K562 (cell line): Measurements from ENCODE around the gene C4A. TPM values are rescaled to one million over a fixed set of nuclear protein-coding genes. Genes with fewer than 3 reads are reported as not detected.
A peak's percentile ranks its signal among the peaks of the same experiment; 100 is the strongest.

ENCODE experiments used
- CBX8 ChIP-seq: fragments of 200-600 bp; sonication (generic); IDR thresholded peaks from 2 replicates; pipeline ENCODE4 v1.6.1; 2012; ENCODE audit warnings: borderline replicate concordance, mixed run types, low read depth, mild to moderate bottlenecking, moderate library complexity, mixed read lengths, low read length, control low read depth, inconsistent platforms; ENCODE audit not compliant: poor library complexity, severe bottlenecking; ENCODE audit errors: extremely low read depth
- CTBP1 ChIP-seq: fragments of 450-650 bp; IDR thresholded peaks from 2 replicates; pipeline ENCODE4 v1.6.1; 2016; ENCODE audit warnings: borderline replicate concordance
- CXXC5 ChIP-seq: fragments of 250-450 bp; sonication (Bioruptor Pico); IDR thresholded peaks from 2 replicates; pipeline ENCODE4 v1.8.0; 2022; ENCODE audit warnings: inconsistent platforms, mild to moderate bottlenecking, moderate library complexity
- GTF2A2 ChIP-seq: IDR thresholded peaks from 2 replicates; pipeline ENCODE4 v1.6.1; 2016; ENCODE audit warnings: mild to moderate bottlenecking, missing genetic modification characterization, missing compliant biosample characterization
- HINFP ChIP-seq: fragments of 450-650 bp; conservative IDR thresholded peaks from 2 replicates; pipeline ENCODE4 v1.6.1; 2016; ENCODE audit warnings: missing genetic modification characterization, low read depth, mild to moderate bottlenecking, control low read depth, missing compliant biosample characterization
- JUND ChIP-seq, 2 experiments: IDR thresholded peaks; 2 replicates in 1 of 2; 3 replicates in 1 of 2; pipeline ENCODE4 v1.6.1; 2011; ENCODE audit warnings: borderline replicate concordance in 2 of 2, low read depth in 2 of 2, low read length in 2 of 2, improper control_type of control experiment in 1 of 2, missing biosample characterization in 1 of 2, missing genetic modification characterization in 1 of 2, missing genetic modification reagents in 1 of 2
- KAT7 ChIP-seq: sonication (generic); formaldehyde crosslinking; IDR thresholded peaks from 2 replicates; pipeline ENCODE4 v1.8.0; 2022; ENCODE audit warnings: missing genetic modification reagents, mild to moderate bottlenecking, borderline replicate concordance
- KLF6 ChIP-seq: fragments of 250-450 bp; sonication (Bioruptor Pico); IDR thresholded peaks from 2 replicates; pipeline ENCODE4 v1.4.0; 2020; ENCODE audit warnings: mild to moderate bottlenecking, moderate library complexity, borderline replicate concordance
- PHF20 ChIP-seq: fragments of 450-650 bp; IDR thresholded peaks from 2 replicates; pipeline ENCODE4 v1.6.1; 2018; ENCODE audit not compliant: partially characterized antibody
- POLR2B ChIP-seq: fragments of 450-650 bp; IDR thresholded peaks from 2 replicates; pipeline ENCODE4 v1.6.1; 2018; ENCODE audit warnings: low read depth; ENCODE audit not compliant: partially characterized antibody
- RBM17 ChIP-seq: fragments of 200-400 bp; formaldehyde crosslinking; IDR thresholded peaks from 2 replicates; pipeline ENCODE4 v1.6.1; 2017; ENCODE audit warnings: low read depth, mild to moderate bottlenecking, low read length, borderline replicate concordance
- SAP30 ChIP-seq: fragments of 200-600 bp; sonication (generic); IDR thresholded peaks from 2 replicates; pipeline ENCODE4 v1.6.1; 2012; ENCODE audit warnings: borderline replicate concordance, low read depth, mild to moderate bottlenecking, moderate library complexity, low read length, control low read depth, inconsistent platforms; ENCODE audit not compliant: insufficient read depth, poor library complexity, severe bottlenecking
- THRA ChIP-seq: fragments of 450-650 bp; IDR thresholded peaks from 2 replicates; pipeline ENCODE4 v1.6.1; 2017; ENCODE audit warnings: mild to moderate bottlenecking, moderate library complexity
- ZNF655 ChIP-seq: fragments of 250-450 bp; sonication (Bioruptor Pico); IDR thresholded peaks from 2 replicates; pipeline ENCODE4 v1.5.0; 2021
- ZNF668 ChIP-seq: fragments of 250-450 bp; sonication (Bioruptor Pico); IDR thresholded peaks from 2 replicates; pipeline ENCODE4 v1.8.0; 2022; ENCODE audit warnings: mild to moderate bottlenecking, inconsistent platforms
- polyA plus RNA-seq, 8 experiments: library from polyadenylated mRNA; depleted of rRNA in 4 of 8; stranded (reverse) in 5 of 8; unstranded in 3 of 8; fragments of >200 nt; fragmentation: Nextera tagmentation in 2 of 8; fragmentation: Illumina TruSeq in 1 of 8; extraction: Ambion mirVana in 2 of 8; extraction: Trizol in 1 of 8; gene quantifications; 2 replicates each; pipeline versions ENCODE4 v1.2.1 to v1.2.3, GENCODE V29; 2011 to 2014; ENCODE audit warnings: inconsistent platforms in 1 of 8, missing spikeins in 1 of 8
- total RNA-seq, 7 experiments: library from RNA; depleted of rRNA in 6 of 7; stranded (reverse); fragments of >200 nt in 6 of 7; fragmentation: Illumina TruSeq in 2 of 7; extraction: Trizol in 2 of 7; gene quantifications; 2 replicates each; pipeline versions ENCODE4 v1.2.1 to v1.2.3, GENCODE V29; 2011 to 2021; ENCODE audit warnings: low replicate concordance in 1 of 7
- TF ChIP-seq, protein P1 (sequence below), 2 experiments: fragments of 150-350 bp in 1 of 2; IDR thresholded peaks; 2 replicates each; pipeline ENCODE4 v1.6.1; 2012 to 2016; ENCODE audit warnings: low read depth in 2 of 2, low read length in 2 of 2, mild to moderate bottlenecking in 1 of 2, moderate library complexity in 1 of 2

C4A gene
- total and polyA plus RNA-seq, 9 of the 15 experiments (the other 6 are each of a cell fraction or from before 2014, with no cell fraction given): 0.27 to 7.6 (median 5.0) TPM

GRCh38 chr6:31958741-31959739 lies 22.8 kb upstream of the C4A start, which contains the start of the genes NELFE and SKIC2 (continued):
- TF ChIP-seq ZNF668 (CRISPR knock-in tag) (peak; percentile 76; the same call in 1 of the 2 replicates), GTF2A2 (no peak), PHF20 (peak; percentile 94), KLF6 (CRISPR knock-in tag) (peak; percentile 93), KAT7 (CRISPR knock-in tag) (peak; percentile 99; the same call in 1 of the 2 replicates), HINFP (peak; percentile 75; the same call in 1 of the 2 replicates), CXXC5 (CRISPR knock-in tag) (peak; percentile 100), CBX8 (no peak), CTBP1 (peak; percentile 86), SAP30 (peak; percentile 89), THRA (no peak), RBM17 (no peak), JUND (IDR thresholded peaks at IDR 0.05; ENCODE audit: borderline replicate concordance, low read depth, low read length) (peak; percentile 63), JUND (tag; IDR thresholded peaks at IDR 0.05; ENCODE audit: borderline replicate concordance, low read depth, low read length) (peak; percentile 78; the same call in 2 of the 3 replicates), ZNF655 (no peak), POLR2B (peak; percentile 45)
- TF ChIP-seq, protein P1, sequence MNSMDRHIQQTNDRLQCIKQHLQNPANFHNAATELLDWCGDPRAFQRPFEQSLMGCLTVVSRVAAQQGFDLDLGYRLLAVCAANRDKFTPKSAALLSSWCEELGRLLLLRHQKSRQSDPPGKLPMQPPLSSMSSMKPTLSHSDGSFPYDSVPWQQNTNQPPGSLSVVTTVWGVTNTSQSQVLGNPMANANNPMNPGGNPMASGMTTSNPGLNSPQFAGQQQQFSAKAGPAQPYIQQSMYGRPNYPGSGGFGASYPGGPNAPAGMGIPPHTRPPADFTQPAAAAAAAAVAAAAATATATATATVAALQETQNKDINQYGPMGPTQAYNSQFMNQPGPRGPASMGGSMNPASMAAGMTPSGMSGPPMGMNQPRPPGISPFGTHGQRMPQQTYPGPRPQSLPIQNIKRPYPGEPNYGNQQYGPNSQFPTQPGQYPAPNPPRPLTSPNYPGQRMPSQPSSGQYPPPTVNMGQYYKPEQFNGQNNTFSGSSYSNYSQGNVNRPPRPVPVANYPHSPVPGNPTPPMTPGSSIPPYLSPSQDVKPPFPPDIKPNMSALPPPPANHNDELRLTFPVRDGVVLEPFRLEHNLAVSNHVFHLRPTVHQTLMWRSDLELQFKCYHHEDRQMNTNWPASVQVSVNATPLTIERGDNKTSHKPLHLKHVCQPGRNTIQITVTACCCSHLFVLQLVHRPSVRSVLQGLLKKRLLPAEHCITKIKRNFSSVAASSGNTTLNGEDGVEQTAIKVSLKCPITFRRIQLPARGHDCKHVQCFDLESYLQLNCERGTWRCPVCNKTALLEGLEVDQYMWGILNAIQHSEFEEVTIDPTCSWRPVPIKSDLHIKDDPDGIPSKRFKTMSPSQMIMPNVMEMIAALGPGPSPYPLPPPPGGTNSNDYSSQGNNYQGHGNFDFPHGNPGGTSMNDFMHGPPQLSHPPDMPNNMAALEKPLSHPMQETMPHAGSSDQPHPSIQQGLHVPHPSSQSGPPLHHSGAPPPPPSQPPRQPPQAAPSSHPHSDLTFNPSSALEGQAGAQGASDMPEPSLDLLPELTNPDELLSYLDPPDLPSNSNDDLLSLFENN (IDR thresholded peaks at IDR 0.05; ENCODE audit: low read depth in 2 of 2, low read length in 2 of 2): no peak; a peak in 1 of 4 replicates
